K562 (cell line): ENCODE results near the gene PRTFDC1. TPM values are rescaled to one million over a fixed set of nuclear protein-coding genes. Genes with fewer than 3 reads are reported as not detected.

ENCODE experiments used
- CBFB ChIP-seq: sonication (generic); formaldehyde crosslinking; IDR thresholded peaks from 2 replicates; pipeline ENCODE4 v1.4.0; 2020; ENCODE audit warnings: mild to moderate bottlenecking, missing genetic modification reagents
- CCNT2 ChIP-seq: IDR thresholded peaks from 2 replicates; pipeline ENCODE4 v1.6.1; 2011; ENCODE audit warnings: borderline replicate concordance, low read depth, mild to moderate bottlenecking, moderate library complexity, mixed read lengths, low read length; ENCODE audit not compliant: insufficient read length; ENCODE audit errors: extremely low read depth
- GMEB1 ChIP-seq: fragments of 250-450 bp; sonication (Bioruptor Pico); IDR thresholded peaks from 2 replicates; pipeline ENCODE4 v1.4.0; 2020; ENCODE audit warnings: mild to moderate bottlenecking
- SRF ChIP-seq, 2 experiments: fragments of 250-450, 450-650 bp in 1 of 2; sonication (Bioruptor Pico) in 1 of 2; sonication (generic) in 1 of 2; formaldehyde crosslinking; IDR thresholded peaks; 2 replicates each; pipeline versions ENCODE4 v1.5.0 to v1.5.1; 2020 to 2022; ENCODE audit warnings: mild to moderate bottlenecking in 1 of 2, missing genetic modification reagents in 1 of 2
- TSHZ1 ChIP-seq: fragments of 250-450 bp; sonication (Bioruptor Pico); IDR thresholded peaks from 2 replicates; pipeline ENCODE4 v1.4.0; 2020; ENCODE audit warnings: mild to moderate bottlenecking, moderate library complexity
- ZNF23 ChIP-seq: fragments of 250-450 bp; sonication (Bioruptor Pico); IDR thresholded peaks from 2 replicates; pipeline ENCODE4 v1.4.0; 2020; ENCODE audit warnings: mild to moderate bottlenecking
- ZNF263 ChIP-seq: sonication (generic); formaldehyde crosslinking; IDR thresholded peaks from 2 replicates; pipeline ENCODE4 v1.8.0; 2022; ENCODE audit warnings: mild to moderate bottlenecking, missing genetic modification reagents, borderline replicate concordance
- ZNF609 ChIP-seq: sonication (generic); formaldehyde crosslinking; IDR thresholded peaks from 2 replicates; pipeline ENCODE4 v1.8.1; 2023; ENCODE audit warnings: missing genetic modification reagents, mild to moderate bottlenecking, borderline replicate concordance
- ZNF75A ChIP-seq: fragments of 450-650 bp; formaldehyde crosslinking; IDR thresholded peaks from 2 replicates; pipeline ENCODE4 v1.4.0; 2020; ENCODE audit warnings: mild to moderate bottlenecking
- ZNF830 ChIP-seq: fragments of 250-450 bp; sonication (Bioruptor Pico); IDR thresholded peaks from 2 replicates; pipeline ENCODE4 v1.5.0; 2021; ENCODE audit warnings: mild to moderate bottlenecking
- ZSCAN32 ChIP-seq: fragments of 450-650 bp; formaldehyde crosslinking; IDR thresholded peaks from 2 replicates; pipeline ENCODE4 v1.4.0; 2020; ENCODE audit warnings: mild to moderate bottlenecking, moderate library complexity
- polyA plus RNA-seq, 8 experiments: library from polyadenylated mRNA; depleted of rRNA in 4 of 8; stranded (reverse) in 5 of 8; unstranded in 3 of 8; fragments of >200 nt; fragmentation: Nextera tagmentation in 2 of 8; fragmentation: Illumina TruSeq in 1 of 8; extraction: Ambion mirVana in 2 of 8; extraction: Trizol in 1 of 8; gene quantifications; 2 replicates each; pipeline versions ENCODE4 v1.2.1 to v1.2.3, GENCODE V29; 2011 to 2014; ENCODE audit warnings: inconsistent platforms in 1 of 8, missing spikeins in 1 of 8
- total RNA-seq, 7 experiments: library from RNA; depleted of rRNA in 6 of 7; stranded (reverse); fragments of >200 nt in 6 of 7; fragmentation: Illumina TruSeq in 2 of 7; extraction: Trizol in 2 of 7; gene quantifications; 2 replicates each; pipeline versions ENCODE4 v1.2.1 to v1.2.3, GENCODE V29; 2011 to 2021; ENCODE audit warnings: low replicate concordance in 1 of 7

The PRTFDC1 gene
- total and polyA plus RNA-seq, 9 of the 15 experiments (the other 6 are each of a cell fraction or from before 2014, with no cell fraction given), result 7.0 to 27.6 (median 10.0) TPM

GRCh38 chr10:24968349-24968748 is 15.9 kb upstream of the PRTFDC1 start (continued):
- no peak for TF ChIP-seq ZNF609
- TF ChIP-seq ZNF75A (CRISPR knock-in tag), result no peak
- no peak for TF ChIP-seq TSHZ1 (CRISPR knock-in tag)
- TF ChIP-seq CBFB, result no peak
- no peak for TF ChIP-seq CCNT2
- no peak for TF ChIP-seq ZNF263 (CRISPR knock-in tag)
- no peak for TF ChIP-seq ZSCAN32 (CRISPR knock-in tag)
- TF ChIP-seq GMEB1 (CRISPR knock-in tag), result no peak
- no peak for TF ChIP-seq SRF (CRISPR knock-in tag; IDR thresholded peaks at IDR 0.05)
- TF ChIP-seq ZNF23, result no peak
- TF ChIP-seq ZNF830 (CRISPR knock-in tag), result no peak
- TF ChIP-seq, all 486 proteins: peak for 0
